H1 (cell line): Measurements from ENCODE around the gene IL1RAPL1. TPM values are rescaled to one million over a fixed set of nuclear protein-coding genes. Genes with fewer than 3 reads are reported as not detected.

Source experiments
- CTCF ChIA-PET: fragments of 300-600 bp; sonication (Branson Sonifier 250); formaldehyde crosslinking; loops from one replicate; lab custom pipeline; 2021; ENCODE audit not compliant: partially characterized antibody; lab: Charles Lee
- POLR2A ChIA-PET: fragments of 300-600 bp; sonication (Branson Sonifier 250); formaldehyde crosslinking; loops from one replicate; lab custom pipeline; 2021; ENCODE audit warnings: inconsistent platforms; ENCODE audit not compliant: partially characterized antibody; lab: Charles Lee
- DNase-seq, 2 experiments: peaks; one replicate each; pipeline versions ENCODE4 v3.0.0 to v3.0.0-alpha.2; 2010 to 2022; ENCODE audit warnings: low spot score in 2 of 2, low read depth in 1 of 2, mixed read lengths in 1 of 2
- FAIRE-seq: peaks from 2 replicates; lab custom pipeline; 2011; peaks lifted over from hg19 to GRCh38; lab: Jason Lieb, UNC
- H2AFZ ChIP-seq: 2 replicates; pipeline ENCODE4 v1.8.1; 2012; ENCODE audit warnings: low read length, inconsistent platforms
- H2AK5ac ChIP-seq: 2 replicates; pipeline ENCODE4 v1.6.1; 2013; ENCODE audit warnings: low read depth, low read length
- H2BK120ac ChIP-seq: replicated peaks from 2 replicates; pipeline ENCODE3; 2013; ENCODE audit warnings: low read depth, low read length, inconsistent platforms
- H2BK12ac ChIP-seq: 2 replicates; pipeline ENCODE4 v1.6.1; 2013; ENCODE audit warnings: low read depth, low read length
- H2BK15ac ChIP-seq: 2 replicates; pipeline ENCODE4 v1.6.1; 2013; ENCODE audit warnings: low read length
- H2BK20ac ChIP-seq: 2 replicates; pipeline ENCODE4 v1.6.1; 2013; ENCODE audit warnings: low read length
- H2BK5ac ChIP-seq: 2 replicates; pipeline ENCODE4 v1.6.1; 2013; ENCODE audit warnings: low read depth, low read length
- H3K14ac ChIP-seq: 2 replicates; pipeline ENCODE4 v1.6.1; 2013; ENCODE audit warnings: inconsistent platforms; ENCODE audit not compliant: insufficient read length
- H3K18ac ChIP-seq: 2 replicates; pipeline ENCODE4 v1.6.1; 2013; ENCODE audit warnings: low read length; ENCODE audit errors: extremely low read depth
- H3K23ac ChIP-seq: 2 replicates; pipeline ENCODE4 v1.6.1; 2013; ENCODE audit warnings: inconsistent platforms; ENCODE audit not compliant: insufficient read length
- H3K23me2 ChIP-seq: 2 replicates; pipeline ENCODE4 v1.6.1; 2013; ENCODE audit warnings: low read depth, low read length
- H3K27ac ChIP-seq: 2 replicates; pipeline ENCODE4 v1.6.1; 2011; ENCODE audit warnings: low read depth, low read length, inconsistent platforms
- H3K27me3 ChIP-seq, 4 experiments: replicated peaks in 1 of 4; 1 replicate in 1 of 4; 2 replicates in 3 of 4; pipeline versions ENCODE4 v1.6.1 to v1.8.1; 2011 to 2013; ENCODE audit warnings: low read length in 3 of 4, mild to moderate bottlenecking in 3 of 4, inconsistent platforms in 2 of 4, mixed read lengths in 2 of 4, moderate library complexity in 1 of 4; ENCODE audit not compliant: control insufficient read depth in 3 of 4, insufficient read depth in 3 of 4; ENCODE audit errors: extremely low read depth in 1 of 4
- H3K36me3 ChIP-seq, 4 experiments: 2 replicates each; pipeline versions ENCODE4 v1.6.1 to v1.8.1; 2011 to 2013; ENCODE audit warnings: mild to moderate bottlenecking in 4 of 4, low read length in 3 of 4, moderate library complexity in 2 of 4, control low read depth in 1 of 4, inconsistent platforms in 1 of 4; ENCODE audit not compliant: insufficient read depth in 4 of 4, control insufficient read depth in 2 of 4
- H3K4ac ChIP-seq: replicated peaks from 2 replicates; pipeline ENCODE3; 2013; ENCODE audit warnings: low read length, low read depth, mixed read lengths, inconsistent platforms; ENCODE audit not compliant: insufficient read length
- H3K4me1 ChIP-seq, 4 experiments: replicated peaks in 1 of 4; 1 replicate in 1 of 4; 2 replicates in 3 of 4; pipeline versions ENCODE4 v1.6.1 to v1.8.1; 2011 to 2013; ENCODE audit warnings: low read length in 3 of 4, inconsistent platforms in 2 of 4, mixed read lengths in 1 of 4; ENCODE audit not compliant: insufficient read depth in 4 of 4, control insufficient read depth in 3 of 4
- H3K4me2 ChIP-seq, 2 experiments: 2 replicates each; pipeline versions ENCODE4 v1.6.1 to v1.8.1; 2011 to 2013; ENCODE audit warnings: low read depth in 2 of 2, low read length in 2 of 2, control low read depth in 1 of 2, inconsistent platforms in 1 of 2, mild to moderate bottlenecking in 1 of 2; ENCODE audit not compliant: insufficient read depth in 1 of 2
- H3K4me3 ChIP-seq, 4 experiments: fragments of 200-600, 300-600 bp in 1 of 4; sonication (generic), shearing (Covaris generic), sonication (Bioruptor Twin) in 1 of 4; 2 replicates each; pipeline versions ENCODE4 v1.5.1 to v1.8.1; 2011 to 2016; ENCODE audit warnings: low read length in 4 of 4, low read depth in 3 of 4, control low read depth in 2 of 4, inconsistent platforms in 2 of 4, mild to moderate bottlenecking in 2 of 4, mixed read lengths in 1 of 4, moderate library complexity in 1 of 4; ENCODE audit not compliant: insufficient read depth in 2 of 4; ENCODE audit errors: extremely low read depth in 1 of 4
- H3K56ac ChIP-seq: replicated peaks from 2 replicates; pipeline ENCODE3; 2013; ENCODE audit warnings: low read depth, mild to moderate bottlenecking, mixed read lengths, low read length, inconsistent platforms; ENCODE audit not compliant: insufficient read length
- H3K79me1 ChIP-seq: 2 replicates; pipeline ENCODE4 v1.6.1; 2013; ENCODE audit warnings: low read depth, low read length, control low read depth
- H3K79me2 ChIP-seq, 2 experiments: 2 replicates each; pipeline versions ENCODE4 v1.6.1 to v1.8.1; 2012 to 2013; ENCODE audit warnings: low read length in 2 of 2, mild to moderate bottlenecking in 2 of 2, inconsistent platforms in 1 of 2; ENCODE audit not compliant: insufficient read depth in 2 of 2, control insufficient read depth in 1 of 2
- H3K9ac ChIP-seq, 4 experiments: replicated peaks in 1 of 4; 1 replicate in 1 of 4; 2 replicates in 3 of 4; pipeline versions ENCODE4 v1.6.1 to v1.8.1; 2011 to 2013; ENCODE audit warnings: low read depth in 3 of 4, low read length in 3 of 4, control low read depth in 2 of 4, mild to moderate bottlenecking in 2 of 4, moderate library complexity in 2 of 4, inconsistent platforms in 1 of 4; ENCODE audit errors: extremely low read depth in 1 of 4
- H3K9me3 ChIP-seq, 2 experiments: 2 replicates each; pipeline versions ENCODE4 v1.6.1 to v1.8.1; 2012 to 2013; ENCODE audit warnings: mild to moderate bottlenecking in 2 of 2, moderate library complexity in 2 of 2, control low read depth in 1 of 2, inconsistent platforms in 1 of 2, low read depth in 1 of 2, low read length in 1 of 2, mixed read lengths in 1 of 2; ENCODE audit not compliant: insufficient read depth in 2 of 2
- H4K20me1 ChIP-seq, 2 experiments: replicated peaks in 1 of 2; 2 replicates each; pipeline versions ENCODE3 to v1.8.1; 2011 to 2013; ENCODE audit warnings: inconsistent platforms in 2 of 2, low read length in 2 of 2, mild to moderate bottlenecking in 1 of 2; ENCODE audit not compliant: insufficient read depth in 2 of 2, control insufficient read depth in 1 of 2
- H4K5ac ChIP-seq: 2 replicates; pipeline ENCODE4 v1.6.1; 2013; ENCODE audit warnings: low read length, low read depth, mixed read lengths, inconsistent platforms; ENCODE audit not compliant: insufficient read length
- H4K8ac ChIP-seq: 2 replicates; pipeline ENCODE4 v1.8.0; 2013; ENCODE audit warnings: mild to moderate bottlenecking, moderate library complexity, low read length, inconsistent platforms; ENCODE audit not compliant: insufficient read depth; ENCODE audit errors: extremely low read depth
- H4K91ac ChIP-seq: replicated peaks from 2 replicates; pipeline ENCODE3; 2013; ENCODE audit warnings: low read length, mixed read lengths, inconsistent platforms; ENCODE audit not compliant: insufficient read length
- ATF3 ChIP-seq: IDR thresholded peaks from 2 replicates; pipeline ENCODE4 v1.6.1; 2011; ENCODE audit warnings: low read depth, mild to moderate bottlenecking, low read length; ENCODE audit not compliant: insufficient read depth
- BRCA1 ChIP-seq: IDR thresholded peaks from 2 replicates; pipeline ENCODE4 v1.6.1; 2012; ENCODE audit warnings: low read depth, low read length, improper control_type of control experiment
- CBX8 ChIP-seq: fragments of 300-800, 300-1000 bp; sonication (generic); IDR thresholded peaks from 2 replicates; pipeline ENCODE4 v1.7.1; 2016; ENCODE audit warnings: low read depth, low read length, borderline replicate concordance
- CEBPB ChIP-seq: IDR thresholded peaks from 2 replicates; pipeline ENCODE4 v1.6.1; 2012; ENCODE audit warnings: low read depth, low read length
- CHD2 ChIP-seq: IDR thresholded peaks from 2 replicates; pipeline ENCODE4 v1.6.1; 2012; ENCODE audit warnings: low read length, improper control_type of control experiment
- CREB1 ChIP-seq: IDR thresholded peaks from 2 replicates; pipeline ENCODE4 v1.6.1; 2012; ENCODE audit warnings: inconsistent platforms
- GABPA ChIP-seq: IDR thresholded peaks from 2 replicates; pipeline ENCODE4 v1.6.1; 2011; ENCODE audit warnings: mild to moderate bottlenecking, low read length, moderate library complexity, borderline replicate concordance; ENCODE audit not compliant: insufficient read depth
- GTF2F1 ChIP-seq: IDR thresholded peaks from 2 replicates; pipeline ENCODE4 v1.6.1; 2012; ENCODE audit warnings: low read depth, low read length, improper control_type of control experiment, borderline replicate concordance
- JUND ChIP-seq: IDR thresholded peaks from 2 replicates; pipeline ENCODE4 v1.6.1; 2011; ENCODE audit warnings: mild to moderate bottlenecking, improper control_type of control experiment, low read length
- PHF8 ChIP-seq: fragments of 200-600 bp; sonication (generic); conservative IDR thresholded peaks from 2 replicates; pipeline ENCODE4 v1.7.1; 2012; ENCODE audit warnings: low read depth, mild to moderate bottlenecking, inconsistent platforms, low read length, moderate library complexity
- POLR2A ChIP-seq, 2 experiments: IDR thresholded peaks; 1 replicate in 1 of 2; 2 replicates in 1 of 2; pipeline ENCODE4 v1.6.1; 2011; ENCODE audit warnings: low read depth in 2 of 2, low read length in 2 of 2, mild to moderate bottlenecking in 2 of 2; ENCODE audit errors: control extremely low read depth in 1 of 2
- POU5F1 ChIP-seq: IDR thresholded peaks from 2 replicates; pipeline ENCODE4 v1.6.1; 2011; ENCODE audit warnings: low read depth, mild to moderate bottlenecking, low read length, moderate library complexity
- TAF1 ChIP-seq: IDR thresholded peaks from 2 replicates; pipeline ENCODE4 v1.6.1; 2011; ENCODE audit warnings: mild to moderate bottlenecking, low read depth, low read length
- TCF12 ChIP-seq: IDR thresholded peaks from 2 replicates; pipeline ENCODE4 v1.6.1; 2011; ENCODE audit warnings: low read depth, mild to moderate bottlenecking, low read length
- TEAD4 ChIP-seq: IDR thresholded peaks from 2 replicates; pipeline ENCODE4 v1.6.1; 2012; ENCODE audit warnings: low read depth, low read length, inconsistent platforms, mixed read lengths
- ZNF274 ChIP-seq: IDR thresholded peaks from 2 replicates; pipeline ENCODE4 v1.7.0; 2012; ENCODE audit warnings: low read length, borderline replicate concordance; ENCODE audit errors: extremely low read depth
- WGBS, 2 experiments: shearing (Covaris generic) in 1 of 2; methylation state at CpG; one replicate each; pipeline versions ENCODE4 v1.1.6 to v1.1.7; 2013 to 2015; ENCODE audit warnings: low lambda C conversion rate in 2 of 2, mixed read lengths in 2 of 2, inconsistent platforms in 1 of 2, low coverage in 1 of 2, missing lambda C conversion rate in 1 of 2; ENCODE audit not compliant: insufficient replicate concordance in 2 of 2, insufficient coverage in 1 of 2, insufficient read length in 1 of 2; ENCODE audit errors: extremely low coverage in 1 of 2, missing lambda C conversion rate in 1 of 2; 5-methylcytosine and 5-hydroxymethylcytosine counted together
- polyA plus RNA-seq, 7 experiments: library from polyadenylated mRNA; depleted of rRNA in 3 of 7; stranded (reverse) in 5 of 7; unstranded in 2 of 7; fragments of >200 nt in 5 of 7; fragments of 200-250 nt in 2 of 7; gene quantifications; 1 replicate in 5 of 7; 2 replicates in 1 of 7; 4 replicates in 1 of 7; pipeline versions ENCODE4 v1.2.1 to v1.2.3, GENCODE V29; 2011 to 2013; ENCODE audit warnings: missing spikeins in 2 of 7, mixed read lengths in 2 of 7
- total RNA-seq: library from RNA; stranded (reverse); fragmentation: NEBNext Ultra II Directional; extraction: Animal tissue kit (Norgen Biotek cat#: 25700); gene quantifications from 2 replicates; pipeline ENCODE4 v1.2.1, GENCODE V29; 2021

IL1RAPL1 gene
- total and polyA plus RNA-seq, 2 of the 8 experiments (the other 6 are each of a cell fraction or from before 2014, with no cell fraction given) = 0.11 to 0.35 TPM

DNA sequence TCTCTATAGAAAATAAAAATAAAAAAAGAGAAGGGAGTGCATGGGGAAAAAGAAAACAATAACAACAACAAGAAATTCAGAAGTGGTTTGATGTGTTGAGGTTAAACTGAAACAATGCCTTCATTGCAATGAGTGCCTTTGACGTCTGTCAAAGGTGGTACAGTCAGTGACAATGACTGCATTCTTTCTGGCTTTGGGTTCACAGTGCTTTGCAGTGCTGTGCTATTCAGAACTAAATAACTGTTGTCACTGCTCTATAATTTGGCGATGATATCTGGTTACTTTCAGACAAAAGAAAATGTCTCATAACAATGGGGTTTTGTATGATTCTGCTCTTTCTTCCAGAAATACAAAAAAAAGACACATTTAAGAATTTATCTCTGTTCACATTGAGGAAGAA, 1139.6 kb downstream of the IL1RAPL1 start:
- H4K20me1 ChIP-seq = no peaks in the 10 kb centered on the region
- H3K79me2 ChIP-seq = no peaks in the 10 kb centered on the region
- no peak overlapping the region for H4K91ac ChIP-seq
- H3K9ac ChIP-seq = no peak overlapping the region
- H3K23me2 ChIP-seq = no peaks in the 10 kb centered on the region
- H3K18ac ChIP-seq = no peak overlapping the region
- ChIA-PET CTCF (no interaction called here), POLR2A (no interaction called here)
- no peaks in the 10 kb centered on the region for H3K4me1 ChIP-seq
- no peaks in the 10 kb centered on the region for H3K27me3 ChIP-seq
- H3K9me3 ChIP-seq = no peaks in the 10 kb centered on the region
- H2BK12ac ChIP-seq = no peak overlapping the region
- H3K4ac ChIP-seq = no peak overlapping the region
- no peak overlapping the region for H4K8ac ChIP-seq
- H2BK5ac ChIP-seq = no peak overlapping the region
- WGBS, 2 experiments = 100% methylated on average over 2 of the region's 2 CpGs; no CpG with 5 or more reads in 1 of the 2 experiments
- H2BK20ac ChIP-seq = no peak overlapping the region
- no peak for DNase-seq
- no peak overlapping the region for H2AFZ ChIP-seq
- H3K14ac ChIP-seq = no peak overlapping the region
- no peak overlapping the region for H2BK15ac ChIP-seq
- H4K5ac ChIP-seq = no peak overlapping the region
- FAIRE-seq = no peak
- H3K27ac ChIP-seq = no peak overlapping the region
- no peak overlapping the region for H2BK120ac ChIP-seq
- H3K23ac ChIP-seq = no peak overlapping the region
- no peak overlapping the region for H3K4me2 ChIP-seq
- no peaks in the 10 kb centered on the region for H3K79me1 ChIP-seq
- H3K36me3 ChIP-seq = no peaks in the 10 kb centered on the region
- no peak overlapping the region for H2AK5ac ChIP-seq
- H3K4me3 ChIP-seq = no peak overlapping the region
- H3K56ac ChIP-seq = no peak overlapping the region
- TF ChIP-seq JUND = no peak
- no peak for TF ChIP-seq ZNF274
- TF ChIP-seq POU5F1 = no peak
- no peak for TF ChIP-seq PHF8
- TF ChIP-seq CEBPB = no peak
- TF ChIP-seq CBX8 = no peak
- TF ChIP-seq CREB1 = no peak
- no peak for TF ChIP-seq TEAD4
- TF ChIP-seq GTF2F1 = no peak
- TF ChIP-seq ATF3 = no peak
- TF ChIP-seq CHD2 = no peak
- TF ChIP-seq POLR2A (IDR thresholded peaks at IDR 0.05; ENCODE audit: control extremely low read depth in 1 of 2, low read depth in 2 of 2, low read length in 2 of 2) = no peak
- no peak for TF ChIP-seq TCF12
- TF ChIP-seq BRCA1 = no peak
- no peak for TF ChIP-seq GABPA
- no peak for TF ChIP-seq TAF1
